C4-2B (cell line): ENCODE measurements around the gene IHH.

Experiments
- ZFX ChIP-seq: fragments of 450-650 bp; IDR thresholded peaks from 2 replicates; pipeline ENCODE4 v1.6.1; 2017
- TF ChIP-seq, protein P1 (sequence below): fragments of 450-650 bp; conservative IDR thresholded peaks from 2 replicates; pipeline ENCODE4 v1.5.1; 2017; ENCODE audit warnings: mild to moderate bottlenecking

DNA sequence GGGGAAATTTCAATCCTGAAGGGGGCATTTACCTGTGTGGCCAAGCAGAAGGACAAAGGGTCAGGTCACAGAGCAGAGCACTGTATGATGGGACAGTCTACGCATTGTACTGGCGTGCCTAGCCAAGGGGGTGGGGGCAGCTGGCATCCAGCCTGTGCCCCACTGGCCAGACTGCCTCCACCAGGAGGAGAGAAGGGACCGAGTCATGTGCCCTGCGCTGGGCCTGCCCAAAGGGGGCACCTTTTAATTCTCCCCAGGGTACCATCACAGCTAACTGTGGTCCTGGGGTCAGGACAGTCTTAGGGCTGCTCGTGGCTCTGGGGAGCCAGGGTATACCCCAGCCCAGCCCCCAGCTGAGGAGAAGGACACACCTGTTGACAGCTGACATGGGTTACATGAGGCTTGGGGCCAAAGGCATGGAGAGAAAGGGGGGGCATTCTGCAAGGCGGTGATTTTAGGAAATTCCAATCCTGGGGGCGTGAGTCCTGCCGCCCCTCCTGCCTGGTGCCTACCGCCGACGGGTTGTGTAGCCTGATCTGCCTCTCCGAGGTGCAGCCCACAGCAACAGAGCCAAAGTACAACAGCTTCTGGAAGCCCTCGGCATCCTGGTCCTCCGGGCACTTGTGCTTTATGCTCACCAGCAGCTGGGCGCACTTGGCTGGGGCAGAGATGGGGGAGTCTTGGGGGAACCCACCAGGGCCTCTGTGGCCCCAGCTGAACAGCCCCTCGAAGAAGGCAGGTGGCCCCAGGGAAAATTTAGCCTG, 30.4 kb downstream of the IHH start:
- TF ChIP-seq, protein P1, sequence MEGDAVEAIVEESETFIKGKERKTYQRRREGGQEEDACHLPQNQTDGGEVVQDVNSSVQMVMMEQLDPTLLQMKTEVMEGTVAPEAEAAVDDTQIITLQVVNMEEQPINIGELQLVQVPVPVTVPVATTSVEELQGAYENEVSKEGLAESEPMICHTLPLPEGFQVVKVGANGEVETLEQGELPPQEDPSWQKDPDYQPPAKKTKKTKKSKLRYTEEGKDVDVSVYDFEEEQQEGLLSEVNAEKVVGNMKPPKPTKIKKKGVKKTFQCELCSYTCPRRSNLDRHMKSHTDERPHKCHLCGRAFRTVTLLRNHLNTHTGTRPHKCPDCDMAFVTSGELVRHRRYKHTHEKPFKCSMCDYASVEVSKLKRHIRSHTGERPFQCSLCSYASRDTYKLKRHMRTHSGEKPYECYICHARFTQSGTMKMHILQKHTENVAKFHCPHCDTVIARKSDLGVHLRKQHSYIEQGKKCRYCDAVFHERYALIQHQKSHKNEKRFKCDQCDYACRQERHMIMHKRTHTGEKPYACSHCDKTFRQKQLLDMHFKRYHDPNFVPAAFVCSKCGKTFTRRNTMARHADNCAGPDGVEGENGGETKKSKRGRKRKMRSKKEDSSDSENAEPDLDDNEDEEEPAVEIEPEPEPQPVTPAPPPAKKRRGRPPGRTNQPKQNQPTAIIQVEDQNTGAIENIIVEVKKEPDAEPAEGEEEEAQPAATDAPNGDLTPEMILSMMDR: no peak
- TF ChIP-seq ZFX: no peak
